Neutrophil (primary cell): ENCODE measurements around the gene GALNT10.

ENCODE experiments used
- H3K27ac ChIP-seq: fragments of 200-600 bp; sonication (generic); 2 replicates; pipeline ENCODE4 v1.5.1; 2016; ENCODE audit warnings: mild to moderate bottlenecking, moderate library complexity
- H3K27me3 ChIP-seq: fragments of 200-600 bp; sonication (generic); 2 replicates; pipeline ENCODE4 v1.6.0; 2016; ENCODE audit warnings: mild to moderate bottlenecking
- H3K36me3 ChIP-seq: fragments of 200-600 bp; sonication (generic); 2 replicates; pipeline ENCODE4 v1.5.1; 2017
- H3K4me1 ChIP-seq, 2 experiments: fragments of 200-600 bp in 1 of 2; sonication (generic) in 1 of 2; 1 replicate in 1 of 2; 2 replicates in 1 of 2; pipeline versions ENCODE4 v1.5.1 to v1.6.1; 2013 to 2016; ENCODE audit warnings: low read depth in 1 of 2, low read length in 1 of 2, mild to moderate bottlenecking in 1 of 2, moderate library complexity in 1 of 2; ENCODE audit not compliant: control insufficient read depth in 1 of 2, insufficient read depth in 1 of 2
- H3K4me3 ChIP-seq, 2 experiments: fragments of 200-600 bp in 1 of 2; sonication (generic) in 1 of 2; 1 replicate in 1 of 2; 2 replicates in 1 of 2; pipeline ENCODE4 v1.5.1; 2013 to 2016; ENCODE audit warnings: low read depth in 1 of 2, low read length in 1 of 2, mild to moderate bottlenecking in 1 of 2, moderate library complexity in 1 of 2
- H3K9me3 ChIP-seq: fragments of 200-600 bp; sonication (generic); 2 replicates; pipeline ENCODE4 v1.5.1; 2016
- CTCF ChIP-seq: fragments of 200-600 bp; sonication (generic); IDR thresholded peaks from 2 replicates; pipeline ENCODE4 v1.5.1; 2016; ENCODE audit warnings: antibody characterized with exemption

GALNT10 gene

GRCh38 chr5:154315196-154315595, 124.7 kb downstream of the GALNT10 start:
- peaks cover 32 to 35% of the 10 kb centered on the region in 2 experiments for H3K4me1 ChIP-seq
- H3K27me3 ChIP-seq = no peaks in the 10 kb centered on the region
- no peaks in the 10 kb centered on the region for H3K36me3 ChIP-seq
- no peak overlapping the region for H3K27ac ChIP-seq
- TF ChIP-seq CTCF = no peak
- H3K9me3 ChIP-seq = no peaks in the 10 kb centered on the region
- H3K4me3 ChIP-seq = no peak overlapping the region

- Histone ChIP-seq H3K36me3 (no peaks in the 10 kb centered on the region), H3K27me3 (no peaks in the 10 kb centered on the region)
- no peak for TF ChIP-seq CTCF
Observed at GRCh38 chr5:154315756-154316155, 125.2 kb downstream of the GALNT10 start.

DNA sequence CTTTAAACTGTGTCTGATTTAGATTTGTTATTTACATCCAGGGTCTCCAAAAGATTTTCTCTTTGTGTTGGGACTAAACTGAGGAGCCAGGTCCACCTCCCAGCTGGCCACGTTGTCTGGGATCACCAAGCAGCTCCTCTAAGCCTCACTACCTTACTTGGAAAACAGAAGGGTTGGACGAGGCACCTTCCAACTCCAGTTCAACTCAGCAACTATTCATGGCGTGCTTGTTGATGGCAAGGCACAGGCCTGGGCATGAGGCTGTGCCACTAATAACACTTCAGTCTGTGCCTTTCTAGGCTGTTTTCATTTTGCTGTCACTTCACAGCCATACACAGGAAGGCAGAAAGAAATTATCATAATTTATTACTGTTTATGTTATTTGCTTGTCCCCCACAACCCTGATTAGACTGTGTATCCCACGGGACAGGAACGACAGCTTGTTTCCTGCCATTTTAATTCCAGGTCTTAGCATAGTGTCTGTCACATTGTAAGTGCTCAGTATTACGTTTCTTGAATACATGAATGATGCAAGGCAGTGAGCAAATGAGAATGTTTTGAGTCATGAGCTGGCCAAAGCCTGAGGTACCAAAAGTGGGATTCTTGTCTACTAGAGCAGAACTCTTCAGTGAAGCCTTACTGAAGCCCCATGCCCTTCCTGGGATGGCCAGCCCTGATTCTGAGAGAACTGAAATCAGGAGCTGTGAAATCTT, 125.8 kb downstream of the GALNT10 start:
- H3K27me3 ChIP-seq = no peaks in the 10 kb centered on the region
- H3K4me1 ChIP-seq = peaks cover 23 to 27% of the 10 kb centered on the region in 2 experiments
- H3K9me3 ChIP-seq = no peaks in the 10 kb centered on the region
- H3K36me3 ChIP-seq = no peaks in the 10 kb centered on the region
- no peak overlapping the region for H3K27ac ChIP-seq
- no peak for TF ChIP-seq CTCF
- H3K4me3 ChIP-seq = no peak overlapping the region

More at GRCh38 chr5:154315756-154316155, 125.2 kb downstream of the GALNT10 start:
- no peak overlapping the region for H3K4me3 ChIP-seq
- H3K9me3 ChIP-seq = no peaks in the 10 kb centered on the region
- peaks cover 29 to 32% of the 10 kb centered on the region in 2 experiments for H3K4me1 ChIP-seq
- no peak overlapping the region for H3K27ac ChIP-seq

DNA sequence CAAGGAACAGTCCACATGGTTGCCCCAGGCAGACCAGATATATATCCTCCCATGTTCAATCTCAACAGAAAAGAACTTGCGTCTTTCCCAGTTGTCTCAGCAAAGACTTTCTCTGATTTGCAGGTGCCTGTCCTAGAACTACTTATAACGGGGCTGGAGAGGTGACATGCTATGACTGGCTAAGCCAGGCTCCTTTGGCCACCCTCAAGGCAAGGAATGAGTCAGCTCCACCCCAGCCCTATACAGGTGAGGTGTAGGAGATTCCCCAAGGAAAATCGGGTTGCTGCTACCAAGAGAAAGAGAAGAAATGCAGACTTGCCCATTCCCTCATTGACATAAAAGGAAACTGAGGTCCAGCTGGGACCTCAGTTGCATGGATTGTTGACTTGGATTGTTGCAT, 127.4 kb downstream of the GALNT10 start:
- no peaks in the 10 kb centered on the region for H3K27me3 ChIP-seq
- no peak for TF ChIP-seq CTCF
- H3K9me3 ChIP-seq = no peaks in the 10 kb centered on the region
- no peak overlapping the region for H3K4me3 ChIP-seq
- H3K36me3 ChIP-seq = no peaks in the 10 kb centered on the region
- peaks cover 16 to 19% of the 10 kb centered on the region in 2 experiments for H3K4me1 ChIP-seq
- no peak overlapping the region for H3K27ac ChIP-seq

DNA sequence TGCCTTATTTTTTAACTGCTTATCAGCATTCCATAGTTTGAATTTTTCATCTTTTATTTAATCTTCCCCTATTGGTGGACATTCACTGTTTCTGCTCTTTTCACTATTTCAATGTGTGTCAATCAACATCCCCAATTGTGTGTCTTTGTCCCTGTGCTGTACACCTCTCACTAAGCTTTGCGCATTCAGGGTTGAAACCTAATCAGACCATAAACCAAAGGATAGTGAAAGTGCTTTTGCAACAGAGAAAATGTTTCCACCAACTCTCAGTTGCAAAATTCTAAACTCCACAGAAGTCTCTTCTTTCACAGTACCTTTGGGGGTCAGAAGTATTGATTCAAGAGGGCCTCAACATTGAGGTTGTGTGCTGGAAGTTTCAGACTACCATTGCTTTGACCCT, 128.2 kb downstream of the GALNT10 start:
- no peak overlapping the region for H3K27ac ChIP-seq
- H3K9me3 ChIP-seq = no peaks in the 10 kb centered on the region
- no peaks in the 10 kb centered on the region for H3K27me3 ChIP-seq
- no peak overlapping the region for H3K4me3 ChIP-seq
- no peak for TF ChIP-seq CTCF
- H3K36me3 ChIP-seq = peaks cover 1% of the 10 kb centered on the region
- H3K4me1 ChIP-seq = peaks cover 14% of the 10 kb centered on the region in 2 experiments
